OCI-M1 (cell line): ENCODE measurements around the gene MINAR2.

Source experiments
- DNase-seq: peaks from one replicate; lab custom pipeline; 2025; lab: John Stamatoyannopoulos, UW

MINAR2 gene

DNA sequence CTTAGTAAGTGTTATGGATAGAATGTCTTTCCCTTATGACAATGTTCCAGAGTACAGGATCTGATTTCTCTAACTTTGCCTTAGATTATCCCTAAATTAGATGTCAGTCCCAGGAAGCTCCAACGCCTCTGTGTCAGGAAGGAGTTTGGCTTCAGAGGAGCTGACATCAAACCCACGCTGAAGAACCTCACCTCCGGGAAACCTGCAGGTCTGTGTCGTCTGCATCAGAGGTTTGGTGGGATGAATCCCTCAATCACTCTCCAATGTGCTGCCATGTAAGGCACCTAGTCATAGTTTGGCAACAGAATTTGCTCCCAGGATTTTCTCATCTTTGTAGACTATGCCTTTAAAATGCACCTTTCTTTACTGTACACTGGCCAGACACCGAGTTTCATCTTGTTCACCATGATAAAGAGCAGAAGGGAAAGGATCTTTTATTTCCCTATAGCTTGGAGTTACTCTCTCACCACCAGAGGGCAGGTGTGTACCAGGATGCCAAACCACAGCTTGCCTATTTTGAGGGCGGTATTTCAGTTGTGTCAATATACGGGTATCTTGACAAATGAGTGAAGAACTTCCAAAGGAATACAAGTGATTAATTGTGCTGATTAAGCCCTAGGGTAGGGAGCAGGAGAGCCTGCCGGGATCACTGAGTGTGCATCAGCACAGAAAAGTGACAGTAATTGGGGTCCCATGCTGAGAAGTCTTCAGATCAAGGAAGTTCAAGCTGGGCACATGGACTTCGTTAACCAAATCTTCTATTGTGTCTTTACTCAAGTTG lies 23.4 kb downstream of the MINAR2 start:
- DNase-seq, result peak; percentile 79

DNA sequence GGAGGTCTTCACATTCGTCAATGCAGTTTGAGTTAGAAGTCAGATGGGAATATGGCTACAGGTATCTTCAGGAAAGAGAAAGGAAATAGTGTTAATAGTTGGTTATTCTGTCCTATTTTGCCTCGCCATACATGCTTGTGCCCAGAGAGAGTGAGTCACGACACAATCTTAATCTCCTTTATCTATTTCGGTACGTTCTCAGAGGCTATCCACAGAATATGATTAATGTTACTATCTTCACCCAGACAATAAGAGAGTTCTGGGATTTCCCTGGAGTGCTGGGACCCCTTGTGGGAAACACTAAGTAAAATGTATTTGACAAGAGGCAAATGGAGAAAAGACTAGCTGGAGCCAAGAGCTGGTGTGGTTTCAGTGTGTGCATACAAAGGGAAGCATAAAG lies 25.5 kb downstream of the MINAR2 start:
- no peak for DNase-seq

DNA sequence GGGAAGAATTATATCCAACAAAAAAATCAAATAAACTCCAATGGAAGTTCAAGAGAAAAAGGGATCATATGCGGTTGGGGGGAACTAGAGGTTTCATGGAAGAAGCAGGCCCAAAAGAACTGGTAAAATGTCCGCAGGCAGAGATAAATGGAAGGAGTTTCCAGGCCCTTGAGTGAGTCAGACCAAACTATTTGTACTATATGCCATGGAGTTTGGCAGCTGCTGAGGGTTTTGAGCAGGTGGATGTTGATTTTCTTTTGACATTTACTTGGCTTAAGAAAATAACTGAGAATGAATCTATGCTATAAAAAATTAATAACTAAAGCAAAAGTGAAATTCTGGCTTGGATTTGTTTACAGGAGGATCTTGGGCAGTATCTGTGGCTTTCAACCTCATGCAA lies 33.7 kb downstream of the MINAR2 start:
- DNase-seq, result no peak

GRCh38 chr5:129803403-129803802 lies 55.5 kb downstream of the MINAR2 start:
- DNase-seq, result no peak

GRCh38 chr5:129804705-129805104 lies 56.8 kb downstream of the MINAR2 start:
- no peak for DNase-seq

GRCh38 chr5:129807162-129807814 lies 59.4 kb downstream of the MINAR2 start:
- DNase-seq, result no peak
